Transverse colon (tissue), 4 donors: ENCODE data around the gene RIMS1. TPM values are rescaled to one million over a fixed set of nuclear protein-coding genes. Genes with fewer than 3 reads are reported as not detected.

Experiments
- DNase-seq: peaks from one replicate; pipeline ENCODE4 v3.0.0-alpha.2; 2019
- H3K27ac ChIP-seq, 4 donors: fragments of 200-600 bp; sonication (generic); 2 replicates each; pipeline ENCODE4 v1.5.1; 2016 to 2018; ENCODE audit warnings: inconsistent platforms in 4 of 4
- H3K27me3 ChIP-seq: fragments of 200-600 bp; sonication (generic); 2 replicates; pipeline ENCODE4 v1.5.1; 2017; ENCODE audit warnings: inconsistent platforms
- H3K36me3 ChIP-seq, 4 donors: fragments of 200-600 bp; sonication (generic); 2 replicates each; pipeline ENCODE4 v1.5.1; 2017 to 2019; ENCODE audit warnings: inconsistent platforms in 4 of 4
- H3K4me1 ChIP-seq, 4 donors: fragments of 200-600 bp; sonication (generic); 2 replicates each; pipeline ENCODE4 v1.5.1; 2017 to 2020; ENCODE audit warnings: inconsistent platforms in 4 of 4
- H3K4me3 ChIP-seq, 4 donors: fragments of 200-600 bp; sonication (generic); 1 replicate in 1 of 4; 2 replicates in 3 of 4; pipeline versions ENCODE4 v1.5.1 to v1.6.1; 2017 to 2019; ENCODE audit warnings: inconsistent platforms in 4 of 4
- H3K9me3 ChIP-seq, 2 donors: fragments of 200-600 bp; sonication (generic); 2 replicates each; pipeline ENCODE4 v1.5.1; 2017 to 2019; ENCODE audit warnings: inconsistent platforms in 2 of 2
- EP300 ChIP-seq: sonication (generic); formaldehyde crosslinking; IDR thresholded peaks from one replicate; pipeline ENCODE4 v1.6.1; 2017; ENCODE audit warnings: antibody characterized with exemption, low read depth
- POLR2A ChIP-seq: fragments of 450-650 bp; IDR thresholded peaks from one replicate; pipeline ENCODE4 v1.6.1; 2016; ENCODE audit warnings: antibody characterized with exemption, mild to moderate bottlenecking, moderate library complexity
- POLR2AphosphoS5 ChIP-seq, 3 donors: sonication (generic); formaldehyde crosslinking; IDR thresholded peaks; one replicate each; pipeline ENCODE4 v1.6.1; 2016; ENCODE audit warnings: antibody characterized with exemption in 3 of 3
- WGBS, 2 donors: methylation state at CpG; one replicate each; pipeline ENCODE4 v1.1.5; 2018; ENCODE audit warnings: low coverage in 1 of 2; 5-methylcytosine and 5-hydroxymethylcytosine counted together
- in situ Hi-C, 4 donors: fragments of 200-750 bp; cut with MboI; loops; one replicate each; pipeline versions ENCODE4 v1.15.0 to v1.15.1; 2017; ENCODE audit warnings: low sequenced_read_pairs in 3 of 4, low pct_ligation_motif_present in 1 of 4, low pct_unique_long_range_greater_than_20kb in 1 of 4
- intact Hi-C: fragments of 100-400 bp; cut with DNase I; formaldehyde crosslinking; loops from one replicate; pipeline ENCODE4 v1.15.1; 2023; ENCODE audit warnings: low total_unique reads
- total RNA-seq, 4 donors: library from RNA; depleted of rRNA; stranded (reverse); fragments of >200 nt; gene quantifications; one replicate each; pipeline ENCODE4 v1.1.0, GENCODE V29; 2016
- TF ChIP-seq, protein P1 (sequence below), 5 experiments: fragments of 200-600 bp in 3 of 5; fragments of 450-650 bp in 2 of 5; sonication (generic) in 3 of 5; IDR thresholded peaks; 1 replicate in 2 of 5; 2 replicates in 3 of 5; pipeline ENCODE4 v1.5.1; 2016 to 2017; ENCODE audit warnings: antibody characterized with exemption in 5 of 5, inconsistent platforms in 3 of 5, mild to moderate bottlenecking in 2 of 5, moderate library complexity in 1 of 5

Gene RIMS1
- total RNA-seq, 4 donors from 2014 or later, result 0.32 to 0.41 TPM; not detected in 2

DNA sequence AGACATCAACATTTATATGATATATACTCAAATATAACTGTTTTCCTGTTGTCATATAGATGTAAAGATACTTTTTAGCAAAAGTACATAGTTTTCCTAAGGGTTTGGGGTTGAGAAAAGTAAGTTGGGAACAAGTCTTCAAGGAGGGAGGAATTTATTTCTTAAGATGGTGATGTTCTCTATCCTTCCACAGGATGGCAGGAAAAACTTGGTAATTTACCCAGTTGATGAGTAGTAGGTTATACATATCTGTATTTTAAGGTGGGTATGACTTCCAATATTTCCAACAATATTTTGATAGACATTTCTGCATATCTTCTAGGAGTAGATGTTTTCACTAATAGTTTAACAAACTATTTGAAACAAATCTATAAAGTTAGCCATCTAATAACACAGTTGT lies 254.4 kb downstream of the RIMS1 start:
- no peaks in the 10 kb centered on the region for H3K27me3 ChIP-seq
- no peak overlapping the region for H3K4me3 ChIP-seq
- H3K27ac ChIP-seq, result no peak overlapping the region
- no peaks in the 10 kb centered on the region for H3K36me3 ChIP-seq
- no peak for TF ChIP-seq EP300
- TF ChIP-seq, protein P1, sequence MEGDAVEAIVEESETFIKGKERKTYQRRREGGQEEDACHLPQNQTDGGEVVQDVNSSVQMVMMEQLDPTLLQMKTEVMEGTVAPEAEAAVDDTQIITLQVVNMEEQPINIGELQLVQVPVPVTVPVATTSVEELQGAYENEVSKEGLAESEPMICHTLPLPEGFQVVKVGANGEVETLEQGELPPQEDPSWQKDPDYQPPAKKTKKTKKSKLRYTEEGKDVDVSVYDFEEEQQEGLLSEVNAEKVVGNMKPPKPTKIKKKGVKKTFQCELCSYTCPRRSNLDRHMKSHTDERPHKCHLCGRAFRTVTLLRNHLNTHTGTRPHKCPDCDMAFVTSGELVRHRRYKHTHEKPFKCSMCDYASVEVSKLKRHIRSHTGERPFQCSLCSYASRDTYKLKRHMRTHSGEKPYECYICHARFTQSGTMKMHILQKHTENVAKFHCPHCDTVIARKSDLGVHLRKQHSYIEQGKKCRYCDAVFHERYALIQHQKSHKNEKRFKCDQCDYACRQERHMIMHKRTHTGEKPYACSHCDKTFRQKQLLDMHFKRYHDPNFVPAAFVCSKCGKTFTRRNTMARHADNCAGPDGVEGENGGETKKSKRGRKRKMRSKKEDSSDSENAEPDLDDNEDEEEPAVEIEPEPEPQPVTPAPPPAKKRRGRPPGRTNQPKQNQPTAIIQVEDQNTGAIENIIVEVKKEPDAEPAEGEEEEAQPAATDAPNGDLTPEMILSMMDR (IDR thresholded peaks at IDR 0.05), result no peak
- TF ChIP-seq POLR2A, result no peak
- TF ChIP-seq POLR2AphosphoS5 (IDR thresholded peaks at IDR 0.05), result no peak
- no peak for DNase-seq
- in situ Hi-C loops (no loop called here), intact Hi-C loops (no loop called here)
- no peaks in the 10 kb centered on the region for H3K4me1 ChIP-seq
- H3K9me3 ChIP-seq, result no peaks in the 10 kb centered on the region

DNA sequence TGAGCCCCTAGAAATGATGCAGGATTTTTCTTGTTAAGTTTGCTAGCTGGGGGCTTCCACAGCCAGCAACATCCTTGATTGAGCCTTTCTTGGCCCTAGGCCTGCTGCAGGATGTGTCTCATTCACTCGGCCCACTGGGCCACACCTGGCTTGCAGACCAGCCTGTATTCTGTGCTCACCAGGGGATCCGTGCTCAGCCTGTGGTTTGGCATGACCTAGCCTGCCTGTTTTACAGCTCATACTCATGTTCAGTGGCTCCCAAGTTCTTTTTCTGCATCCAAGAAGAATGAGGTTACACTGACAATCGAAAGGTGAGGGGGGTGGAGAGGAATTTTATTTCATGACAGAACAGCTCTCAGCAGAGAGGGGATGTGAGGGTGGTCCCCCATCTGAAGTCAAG lies 263.4 kb downstream of the RIMS1 start:
- Histone ChIP-seq H3K4me3 (no peak overlapping the region), H3K4me1 (no peaks in the 10 kb centered on the region), H3K9me3 (no peaks in the 10 kb centered on the region), H3K27me3 (no peaks in the 10 kb centered on the region), H3K36me3 (no peaks in the 10 kb centered on the region), H3K27ac (no peak overlapping the region)
- intact Hi-C loops (no loop called here), in situ Hi-C loops (no loop called here)
- TF ChIP-seq EP300 (no peak), POLR2AphosphoS5 (IDR thresholded peaks at IDR 0.05) (no peak), POLR2A (no peak)
- TF ChIP-seq, protein P1 (IDR thresholded peaks at IDR 0.05), result no peak
- no peak for DNase-seq
- WGBS, 2 donors, result 67% methylated on average over 3 of the region's 3 CpGs; no CpG with 5 or more reads in 1 of the 2 donors

DNA sequence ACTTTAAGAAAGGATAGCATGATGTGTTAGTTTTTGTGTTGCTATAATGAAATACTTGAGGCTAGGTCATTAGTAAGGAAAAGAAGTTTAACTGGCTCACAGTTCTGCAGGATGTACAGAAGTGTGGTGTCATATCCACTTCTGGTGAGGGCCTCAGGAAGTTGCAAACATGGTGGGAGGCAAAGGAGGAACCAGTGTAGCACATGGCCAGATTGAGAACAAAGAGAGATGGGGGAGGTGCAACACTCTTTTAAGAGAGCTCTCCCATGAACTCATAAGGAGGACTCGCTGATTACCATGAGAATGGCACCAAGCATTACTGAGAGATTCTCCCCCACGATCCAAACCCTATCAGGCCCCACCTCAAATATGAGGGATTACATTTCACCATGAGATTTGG lies 265.4 kb downstream of the RIMS1 start:
- no peaks in the 10 kb centered on the region for H3K27me3 ChIP-seq
- no peaks in the 10 kb centered on the region for H3K4me1 ChIP-seq
- H3K27ac ChIP-seq, result no peak overlapping the region
- in situ Hi-C loops, result no loop called here
- TF ChIP-seq POLR2A, result no peak
- TF ChIP-seq, protein P1 (IDR thresholded peaks at IDR 0.05), result no peak
- no peak for TF ChIP-seq POLR2AphosphoS5 (IDR thresholded peaks at IDR 0.05)
- TF ChIP-seq EP300, result no peak
- DNase-seq, result no peak
- intact Hi-C loops, result no loop called here
- H3K9me3 ChIP-seq, result no peaks in the 10 kb centered on the region
- H3K36me3 ChIP-seq, result no peaks in the 10 kb centered on the region
- 44% methylated on average over 2 of the region's 2 CpGs; no CpG with 5 or more reads in 1 of the 2 donors for WGBS, 2 donors
- H3K4me3 ChIP-seq, result no peak overlapping the region

DNA sequence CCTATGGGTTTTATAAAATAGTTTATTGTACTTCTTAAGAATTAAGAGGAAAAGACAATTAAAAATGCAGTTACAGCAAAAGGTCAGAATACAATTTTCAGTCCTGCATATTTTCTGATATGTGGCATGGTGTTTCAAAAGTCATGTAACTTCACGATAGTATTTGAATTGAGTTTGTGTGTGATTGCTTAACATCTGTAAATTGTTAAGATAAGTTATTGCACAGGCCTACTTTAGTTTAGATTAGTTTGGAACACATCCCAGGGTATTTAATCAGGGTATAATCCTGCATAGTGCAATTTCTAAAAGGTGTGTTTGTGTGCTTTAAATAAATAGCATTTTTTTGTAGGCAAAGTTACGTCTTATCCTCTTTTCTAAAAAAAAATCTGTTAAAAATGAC lies 289.6 kb downstream of the RIMS1 start:
- in situ Hi-C loops, result no loop called here
- Histone ChIP-seq H3K4me1 (no peaks in the 10 kb centered on the region), H3K9me3 (no peaks in the 10 kb centered on the region), H3K27ac (no peak overlapping the region), H3K27me3 (peaks cover 8% of the 10 kb centered on the region), H3K4me3 (no peak overlapping the region), H3K36me3 (no peaks in the 10 kb centered on the region)
- no peak for DNase-seq
- 21 to 48% methylated on average over 2 of the region's 2 CpGs for WGBS, 2 donors
- TF ChIP-seq POLR2A (no peak), EP300 (no peak), POLR2AphosphoS5 (IDR thresholded peaks at IDR 0.05) (no peak)
- TF ChIP-seq, protein P1 (IDR thresholded peaks at IDR 0.05), result no peak
- intact Hi-C loops, result no loop called here
